ENCODE data around the gene DBT. TPM values are rescaled to one million over a fixed set of nuclear protein-coding genes. Genes with fewer than 3 reads are reported as not detected.
"Not testable (repeated sequence)": the region's sequence is repeated elsewhere in the genome, so short reads cannot be mapped to it uniquely, and the experiment has no call there.

The DBT gene
- total and polyA plus RNA-seq, 7 experiments from 2014 or later: 6.4 to 18.4 (median 9.6) TPM

DNA sequence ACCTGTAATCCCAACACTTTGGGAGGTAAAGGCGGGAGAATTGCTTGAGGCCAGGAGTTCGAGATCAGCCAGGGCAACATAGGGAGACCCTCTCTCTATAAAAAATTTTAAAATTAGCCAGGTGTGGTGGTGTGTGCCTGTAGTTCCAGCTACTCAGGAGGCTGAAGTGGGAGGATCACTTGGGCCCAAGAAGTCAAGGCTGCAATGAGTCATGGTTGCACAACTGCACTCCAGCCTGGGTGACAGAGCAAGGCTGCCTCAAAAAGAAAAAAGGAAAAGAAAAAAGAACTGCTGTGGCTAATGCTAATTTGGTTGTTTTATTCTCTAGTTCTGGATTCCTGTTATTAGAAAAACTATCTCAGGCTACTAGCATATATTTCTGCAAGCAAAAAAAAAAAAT, 29.8 kb downstream of the DBT start:
- DNase-seq: no peak
- H3K4me3 ChIP-seq (ENCODE audit: low read length): no peak overlapping the region
- Mint-ChIP-seq H3K27ac (peak overlapping the region in 3 of 9 donors; percentile 12 to 70 (median 52)), H3K27me3 (no peaks in the 10 kb centered on the region), H3K36me3 (peaks cover 2 to 33% (median 15%) of the 10 kb centered on the region in 5 donors), H3K4me1 (peaks cover 0 to 16% (median 5%) of the 10 kb centered on the region in 7 donors), H3K9me3 (no peaks in the 10 kb centered on the region), H3K4me3 (no peak overlapping the region)
- H3K27ac ChIP-seq (ENCODE audit: low read depth, low read length): no peak overlapping the region
- intact Hi-C loops (cut with micrococcal nuclease): loop anchor here in 1 of 2 donors (5.0 kb wide), 1 partner anchor 413 kb away; no protein-coding TSS in a partner anchor
- no peak for ATAC-seq
- no peaks in the 10 kb centered on the region for H3K9me3 ChIP-seq (ENCODE audit: control insufficient read depth in 2 of 3, low read length in 3 of 3)
- peaks cover 0 to 20% (median 0%) of the 10 kb centered on the region in 3 experiments for H3K36me3 ChIP-seq (ENCODE audit: control insufficient read depth in 2 of 3, insufficient read depth in 3 of 3, low read length in 3 of 3)
- ChIA-PET CTCF (no interaction called here), POLR2A (no interaction called here)
- no peaks in the 10 kb centered on the region for H3K4me1 ChIP-seq (ENCODE audit: control insufficient read depth in 2 of 2, insufficient read depth in 2 of 2, low read length in 2 of 2)
- no peaks in the 10 kb centered on the region for H3K27me3 ChIP-seq (ENCODE audit: control insufficient read depth in 2 of 2, insufficient read depth in 2 of 2, low read length in 2 of 2)

DNA sequence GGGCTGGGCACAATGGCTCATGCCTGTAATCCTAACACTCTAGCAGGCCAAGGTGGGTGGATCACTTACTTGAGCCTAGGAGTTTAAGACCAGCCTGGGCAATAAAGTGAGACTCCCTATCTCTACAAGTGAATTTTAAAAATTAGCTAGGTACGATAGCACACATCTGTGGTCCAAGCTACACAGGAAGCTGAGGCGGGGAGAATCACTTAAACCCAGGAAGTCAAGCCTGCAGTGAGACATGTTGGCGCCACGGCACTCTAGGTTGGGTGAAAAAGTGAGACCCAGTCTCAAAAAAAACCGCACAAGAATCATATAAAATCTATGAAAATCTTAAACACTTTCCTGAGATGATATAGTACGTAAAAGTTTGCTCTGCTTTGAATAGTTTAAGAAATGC, 30.2 kb downstream of the DBT start:
- POLR2A ChIA-PET: no interaction called here
- Mint-ChIP-seq H3K4me3 (no peak overlapping the region), H3K36me3 (peaks cover 4 to 37% (median 15%) of the 10 kb centered on the region in 5 donors), H3K9me3 (no peaks in the 10 kb centered on the region), H3K4me1 (peaks cover 0 to 16% (median 5%) of the 10 kb centered on the region in 7 donors), H3K27me3 (no peaks in the 10 kb centered on the region), H3K27ac (peak overlapping the region in 2 of 9 donors; percentile 52 to 70)
- Histone ChIP-seq H3K27ac (ENCODE audit: low read depth, low read length) (no peak overlapping the region), H3K36me3 (ENCODE audit: control insufficient read depth in 2 of 3, insufficient read depth in 3 of 3, low read length in 3 of 3) (peaks cover 0 to 25% (median 0%) of the 10 kb centered on the region in 3 experiments), H3K4me3 (ENCODE audit: low read length) (no peak overlapping the region), H3K4me1 (ENCODE audit: control insufficient read depth in 2 of 2, insufficient read depth in 2 of 2, low read length in 2 of 2) (no peaks in the 10 kb centered on the region), H3K27me3 (ENCODE audit: control insufficient read depth in 2 of 2, insufficient read depth in 2 of 2, low read length in 2 of 2) (no peaks in the 10 kb centered on the region), H3K9me3 (ENCODE audit: control insufficient read depth in 2 of 3, low read length in 3 of 3) (no peaks in the 10 kb centered on the region)
- ATAC-seq (no peak), DNase-seq (no peak)
- intact Hi-C loops (cut with micrococcal nuclease): no loop called here
- CTCF ChIA-PET: no interaction called here

DNA sequence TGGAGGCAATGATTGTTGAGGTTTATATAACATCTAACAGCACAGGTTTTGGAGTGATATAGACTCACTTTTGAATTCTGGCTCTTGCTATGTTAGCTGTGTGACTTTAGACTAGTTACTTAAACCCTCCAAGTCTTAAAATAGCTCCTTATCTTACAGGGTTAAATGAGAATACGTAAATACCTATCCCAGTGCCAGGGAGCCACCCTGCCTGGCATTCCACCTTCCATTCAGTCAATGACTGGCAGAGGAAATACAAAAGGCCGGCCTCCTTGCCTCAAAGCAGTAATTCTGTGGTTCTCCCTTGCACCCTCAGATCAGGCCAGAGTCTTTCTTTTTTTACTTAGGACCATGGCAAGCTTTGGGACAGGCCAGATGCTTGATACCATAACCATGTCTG, 31.8 kb downstream of the DBT start:
- Histone ChIP-seq H3K36me3 (ENCODE audit: control insufficient read depth in 2 of 3, insufficient read depth in 3 of 3, low read length in 3 of 3) (peaks cover 0 to 39% (median 0%) of the 10 kb centered on the region in 3 experiments), H3K27ac (ENCODE audit: low read depth, low read length) (no peak overlapping the region), H3K4me1 (ENCODE audit: control insufficient read depth in 2 of 2, insufficient read depth in 2 of 2, low read length in 2 of 2) (no peaks in the 10 kb centered on the region), H3K4me3 (ENCODE audit: low read length) (no peak overlapping the region), H3K9me3 (ENCODE audit: control insufficient read depth in 2 of 3, low read length in 3 of 3) (no peaks in the 10 kb centered on the region), H3K27me3 (ENCODE audit: control insufficient read depth in 2 of 2, insufficient read depth in 2 of 2, low read length in 2 of 2) (no peaks in the 10 kb centered on the region)
- Mint-ChIP-seq H3K27ac (peak overlapping the region in 2 of 9 donors; percentile 3 to 21), H3K4me3 (no peak overlapping the region), H3K27me3 (no peaks in the 10 kb centered on the region), H3K9me3 (no peaks in the 10 kb centered on the region), H3K4me1 (peaks cover 0 to 13% (median 5%) of the 10 kb centered on the region in 7 donors), H3K36me3 (peaks cover 7 to 43% (median 15%) of the 10 kb centered on the region in 5 donors)
- ATAC-seq: no peak
- ChIA-PET CTCF (no interaction called here), POLR2A (no interaction called here)
- no peak for DNase-seq
- intact Hi-C loops (cut with micrococcal nuclease): no loop called here

DNA sequence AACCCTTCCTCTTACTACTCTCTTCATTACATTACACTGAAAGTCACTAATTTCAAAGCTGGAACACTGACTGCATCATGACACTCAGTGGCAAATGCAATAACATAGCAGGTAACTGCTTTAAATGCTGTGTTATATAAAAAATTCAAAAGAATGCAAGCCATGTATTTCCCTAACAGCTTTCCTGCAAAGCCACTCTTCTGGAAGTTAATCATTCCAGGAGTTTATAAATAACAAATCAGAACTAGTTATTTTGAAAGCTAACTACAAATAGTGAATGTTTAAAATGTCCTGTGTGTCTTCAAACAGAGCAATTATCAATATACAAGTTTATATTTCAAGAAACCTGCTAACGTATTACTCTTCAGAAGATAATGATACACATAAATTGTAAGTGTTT, 34.5 kb downstream of the DBT start:
- Mint-ChIP-seq H3K27me3 (no peaks in the 10 kb centered on the region), H3K27ac (no peak overlapping the region), H3K4me3 (no peak overlapping the region), H3K36me3 (peaks cover 13 to 54% (median 28%) of the 10 kb centered on the region in 5 donors), H3K4me1 (peaks cover 0 to 9% (median 5%) of the 10 kb centered on the region in 7 donors), H3K9me3 (no peaks in the 10 kb centered on the region)
- peaks cover 4 to 56% (median 6%) of the 10 kb centered on the region in 3 experiments for H3K36me3 ChIP-seq (ENCODE audit: control insufficient read depth in 2 of 3, insufficient read depth in 3 of 3, low read length in 3 of 3)
- ATAC-seq: no peak
- no peaks in the 10 kb centered on the region for H3K9me3 ChIP-seq (ENCODE audit: control insufficient read depth in 2 of 3, low read length in 3 of 3)
- no peaks in the 10 kb centered on the region for H3K27me3 ChIP-seq (ENCODE audit: control insufficient read depth in 2 of 2, insufficient read depth in 2 of 2, low read length in 2 of 2)
- CTCF ChIA-PET: interaction anchor here (0.6 to 2.4 kb wide), 2 partner anchors 187 to 246 kb away, joined by 5 read pairs; no protein-coding TSS in a partner anchor
- intact Hi-C loops (cut with micrococcal nuclease): no loop called here
- no peak overlapping the region for H3K27ac ChIP-seq (ENCODE audit: low read depth, low read length)
- no peak for DNase-seq
- H3K4me1 ChIP-seq (ENCODE audit: control insufficient read depth in 2 of 2, insufficient read depth in 2 of 2, low read length in 2 of 2): no peaks in the 10 kb centered on the region
- H3K4me3 ChIP-seq (ENCODE audit: low read length): no peak overlapping the region
- POLR2A ChIA-PET: no interaction called here

DNA sequence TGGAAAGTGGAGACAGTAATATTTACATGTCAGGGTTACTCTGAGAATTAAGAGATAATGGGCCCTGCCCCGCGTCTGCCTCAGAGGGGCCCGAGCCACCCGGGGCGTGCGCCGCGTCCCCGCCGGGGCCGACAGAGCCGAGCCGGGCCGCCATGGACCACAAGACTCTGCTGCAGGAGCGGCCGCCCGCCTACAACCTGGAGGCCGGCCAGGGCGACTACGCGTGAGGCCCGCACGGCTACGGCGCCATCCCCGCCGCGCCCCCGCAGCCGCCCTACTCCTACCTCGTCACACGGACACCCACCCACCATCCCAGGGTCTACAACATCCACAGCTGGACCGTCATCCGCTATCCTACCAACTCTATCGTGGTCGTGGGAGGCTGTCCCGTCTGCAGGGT, 36.5 kb downstream of the DBT start:
- CTCF ChIA-PET: no interaction called here
- ATAC-seq: no peak
- intact Hi-C loops (cut with micrococcal nuclease): no loop called here
- Histone ChIP-seq H3K4me1 (ENCODE audit: control insufficient read depth in 2 of 2, insufficient read depth in 2 of 2, low read length in 2 of 2) (no peaks in the 10 kb centered on the region), H3K27me3 (ENCODE audit: control insufficient read depth in 2 of 2, insufficient read depth in 2 of 2, low read length in 2 of 2) (no peaks in the 10 kb centered on the region), H3K36me3 (ENCODE audit: control insufficient read depth in 2 of 3, insufficient read depth in 3 of 3, low read length in 3 of 3) (peaks cover 4 to 59% (median 6%) of the 10 kb centered on the region in 3 experiments), H3K9me3 (ENCODE audit: control insufficient read depth in 2 of 3, low read length in 3 of 3) (no peaks in the 10 kb centered on the region), H3K27ac (ENCODE audit: low read depth, low read length) (no peak overlapping the region), H3K4me3 (ENCODE audit: low read length) (no peak overlapping the region)
- Mint-ChIP-seq H3K4me3 (no peak overlapping the region), H3K27me3 (no peaks in the 10 kb centered on the region), H3K36me3 (peaks cover 11 to 49% (median 22%) of the 10 kb centered on the region in 5 donors), H3K27ac (no peak overlapping the region), H3K4me1 (peaks cover 0 to under 1% (median 0%) of the 10 kb centered on the region in 7 donors), H3K9me3 (no peaks in the 10 kb centered on the region)
- POLR2A ChIA-PET: no interaction called here
- DNase-seq: no peak

DNA sequence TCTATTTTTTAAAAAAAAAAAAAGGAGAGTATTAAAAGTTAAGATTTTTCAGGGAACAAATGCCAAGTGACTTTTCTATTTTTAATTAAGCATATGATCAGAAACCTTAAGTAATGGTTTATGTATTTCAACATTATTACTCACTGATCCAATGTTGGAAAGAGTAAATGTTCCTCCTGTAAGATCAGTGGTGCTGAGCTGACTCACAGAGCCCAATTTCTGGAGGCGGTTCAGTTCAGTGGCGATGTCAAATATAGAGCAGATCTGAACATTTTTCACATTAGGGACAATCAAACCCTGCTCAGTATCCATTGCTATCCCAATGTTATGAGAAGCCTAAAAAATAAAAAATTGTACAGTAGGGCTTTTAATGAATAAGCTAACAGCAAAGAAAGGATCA, 43.3 kb downstream of the DBT start:
- ChIA-PET POLR2A (no interaction called here), CTCF (no interaction called here)
- intact Hi-C loops (cut with micrococcal nuclease): no loop called here
- no peaks in the 10 kb centered on the region for H3K27me3 Mint-ChIP-seq
- H3K4me1 Mint-ChIP-seq: peaks cover 0 to 9% (median 3%) of the 10 kb centered on the region in 7 donors
- H3K9me3 Mint-ChIP-seq: peaks cover 0 to 14% (median 2%) of the 10 kb centered on the region in 11 donors
- ATAC-seq (no peak), DNase-seq (no peak)
- peaks cover 28 to 74% (median 53%) of the 10 kb centered on the region in 5 donors for H3K36me3 Mint-ChIP-seq
- no peak overlapping the region for H3K27ac Mint-ChIP-seq
- Histone ChIP-seq H3K9me3 (ENCODE audit: control insufficient read depth in 2 of 3, low read length in 3 of 3) (no peaks in the 10 kb centered on the region), H3K27ac (ENCODE audit: low read depth, low read length) (no peak overlapping the region), H3K36me3 (ENCODE audit: control insufficient read depth in 2 of 3, insufficient read depth in 3 of 3, low read length in 3 of 3) (peaks cover 0 to 19% (median 6%) of the 10 kb centered on the region in 3 experiments), H3K4me1 (ENCODE audit: control insufficient read depth in 2 of 2, insufficient read depth in 2 of 2, low read length in 2 of 2) (no peaks in the 10 kb centered on the region), H3K27me3 (ENCODE audit: control insufficient read depth in 2 of 2, insufficient read depth in 2 of 2, low read length in 2 of 2) (no peaks in the 10 kb centered on the region), H3K4me3 (ENCODE audit: low read length) (no peak overlapping the region)
- no peak overlapping the region for H3K4me3 Mint-ChIP-seq

DNA sequence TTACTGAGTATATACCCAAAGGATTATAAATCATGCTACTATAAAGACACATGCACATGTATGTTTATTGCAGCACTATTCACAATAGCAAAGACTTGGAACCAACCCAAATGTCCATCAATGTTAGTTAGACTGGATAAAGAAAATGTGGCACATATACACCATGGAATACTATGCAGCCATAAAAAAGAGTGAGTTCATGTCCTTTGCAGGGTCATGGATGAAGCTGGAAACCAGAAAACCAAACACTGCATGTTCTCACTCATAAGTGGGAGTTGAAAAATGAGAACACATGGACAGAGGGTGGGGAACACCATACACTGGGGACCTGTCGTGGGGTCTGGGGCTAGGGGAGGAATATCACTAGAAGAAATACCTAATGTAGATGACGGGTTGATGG, 44.0 kb downstream of the DBT start:
- H3K9me3 ChIP-seq (ENCODE audit: control insufficient read depth in 2 of 3, low read length in 3 of 3); H3K27ac Mint-ChIP-seq; H3K27ac ChIP-seq (ENCODE audit: low read depth, low read length); H3K4me1 Mint-ChIP-seq; H3K27me3 Mint-ChIP-seq; intact Hi-C loops (cut with micrococcal nuclease); DNase-seq; H3K4me3 ChIP-seq (ENCODE audit: low read length); H3K27me3 ChIP-seq (ENCODE audit: control insufficient read depth in 2 of 2, insufficient read depth in 2 of 2, low read length in 2 of 2); ATAC-seq; H3K4me1 ChIP-seq (ENCODE audit: control insufficient read depth in 2 of 2, insufficient read depth in 2 of 2, low read length in 2 of 2); CTCF ChIA-PET; H3K4me3 Mint-ChIP-seq; POLR2A ChIA-PET: not testable (repeated sequence)
- peaks cover 0 to 12% (median 3%) of the 10 kb centered on the region in 3 experiments for H3K36me3 ChIP-seq (ENCODE audit: control insufficient read depth in 2 of 3, insufficient read depth in 3 of 3, low read length in 3 of 3)
- peaks cover 34 to 74% (median 56%) of the 10 kb centered on the region in 5 donors for H3K36me3 Mint-ChIP-seq
- peaks cover 0 to 14% (median 2%) of the 10 kb centered on the region in 11 donors for H3K9me3 Mint-ChIP-seq
